H1 (cell line): ENCODE data around the gene PARP4. TPM values are rescaled to one million over a fixed set of nuclear protein-coding genes. Genes with fewer than 3 reads are reported as not detected.

Experiments
- CTCF ChIA-PET: fragments of 300-600 bp; sonication (Branson Sonifier 250); formaldehyde crosslinking; loops from one replicate; lab custom pipeline; 2021; ENCODE audit not compliant: partially characterized antibody; lab: Charles Lee
- POLR2A ChIA-PET: fragments of 300-600 bp; sonication (Branson Sonifier 250); formaldehyde crosslinking; loops from one replicate; lab custom pipeline; 2021; ENCODE audit warnings: inconsistent platforms; ENCODE audit not compliant: partially characterized antibody; lab: Charles Lee
- DNase-seq, 2 experiments: peaks; one replicate each; pipeline versions ENCODE4 v3.0.0 to v3.0.0-alpha.2; 2010 to 2022; ENCODE audit warnings: low spot score in 2 of 2, low read depth in 1 of 2, mixed read lengths in 1 of 2
- FAIRE-seq: peaks from 2 replicates; lab custom pipeline; 2011; peaks lifted over from hg19 to GRCh38; lab: Jason Lieb, UNC
- H2AFZ ChIP-seq: 2 replicates; pipeline ENCODE4 v1.8.1; 2012; ENCODE audit warnings: low read length, inconsistent platforms
- H2AK5ac ChIP-seq: 2 replicates; pipeline ENCODE4 v1.6.1; 2013; ENCODE audit warnings: low read depth, low read length
- H2BK120ac ChIP-seq: replicated peaks from 2 replicates; pipeline ENCODE3; 2013; ENCODE audit warnings: low read depth, low read length, inconsistent platforms
- H2BK12ac ChIP-seq: 2 replicates; pipeline ENCODE4 v1.6.1; 2013; ENCODE audit warnings: low read depth, low read length
- H2BK15ac ChIP-seq: 2 replicates; pipeline ENCODE4 v1.6.1; 2013; ENCODE audit warnings: low read length
- H2BK20ac ChIP-seq: 2 replicates; pipeline ENCODE4 v1.6.1; 2013; ENCODE audit warnings: low read length
- H2BK5ac ChIP-seq: 2 replicates; pipeline ENCODE4 v1.6.1; 2013; ENCODE audit warnings: low read depth, low read length
- H3K14ac ChIP-seq: 2 replicates; pipeline ENCODE4 v1.6.1; 2013; ENCODE audit warnings: inconsistent platforms; ENCODE audit not compliant: insufficient read length
- H3K18ac ChIP-seq: 2 replicates; pipeline ENCODE4 v1.6.1; 2013; ENCODE audit warnings: low read length; ENCODE audit errors: extremely low read depth
- H3K23ac ChIP-seq: 2 replicates; pipeline ENCODE4 v1.6.1; 2013; ENCODE audit warnings: inconsistent platforms; ENCODE audit not compliant: insufficient read length
- H3K23me2 ChIP-seq: 2 replicates; pipeline ENCODE4 v1.6.1; 2013; ENCODE audit warnings: low read depth, low read length
- H3K27ac ChIP-seq: 2 replicates; pipeline ENCODE4 v1.6.1; 2011; ENCODE audit warnings: low read depth, low read length, inconsistent platforms
- H3K27me3 ChIP-seq, 4 experiments: replicated peaks in 1 of 4; 1 replicate in 1 of 4; 2 replicates in 3 of 4; pipeline versions ENCODE4 v1.6.1 to v1.8.1; 2011 to 2013; ENCODE audit warnings: low read length in 3 of 4, mild to moderate bottlenecking in 3 of 4, inconsistent platforms in 2 of 4, mixed read lengths in 2 of 4, moderate library complexity in 1 of 4; ENCODE audit not compliant: control insufficient read depth in 3 of 4, insufficient read depth in 3 of 4; ENCODE audit errors: extremely low read depth in 1 of 4
- H3K36me3 ChIP-seq, 4 experiments: 2 replicates each; pipeline versions ENCODE4 v1.6.1 to v1.8.1; 2011 to 2013; ENCODE audit warnings: mild to moderate bottlenecking in 4 of 4, low read length in 3 of 4, moderate library complexity in 2 of 4, control low read depth in 1 of 4, inconsistent platforms in 1 of 4; ENCODE audit not compliant: insufficient read depth in 4 of 4, control insufficient read depth in 2 of 4
- H3K4ac ChIP-seq: replicated peaks from 2 replicates; pipeline ENCODE3; 2013; ENCODE audit warnings: low read length, low read depth, mixed read lengths, inconsistent platforms; ENCODE audit not compliant: insufficient read length
- H3K4me1 ChIP-seq, 4 experiments: replicated peaks in 1 of 4; 1 replicate in 1 of 4; 2 replicates in 3 of 4; pipeline versions ENCODE4 v1.6.1 to v1.8.1; 2011 to 2013; ENCODE audit warnings: low read length in 3 of 4, inconsistent platforms in 2 of 4, mixed read lengths in 1 of 4; ENCODE audit not compliant: insufficient read depth in 4 of 4, control insufficient read depth in 3 of 4
- H3K4me2 ChIP-seq, 2 experiments: 2 replicates each; pipeline versions ENCODE4 v1.6.1 to v1.8.1; 2011 to 2013; ENCODE audit warnings: low read depth in 2 of 2, low read length in 2 of 2, control low read depth in 1 of 2, inconsistent platforms in 1 of 2, mild to moderate bottlenecking in 1 of 2; ENCODE audit not compliant: insufficient read depth in 1 of 2
- H3K4me3 ChIP-seq, 4 experiments: fragments of 200-600, 300-600 bp in 1 of 4; sonication (generic), shearing (Covaris generic), sonication (Bioruptor Twin) in 1 of 4; 2 replicates each; pipeline versions ENCODE4 v1.5.1 to v1.8.1; 2011 to 2016; ENCODE audit warnings: low read length in 4 of 4, low read depth in 3 of 4, control low read depth in 2 of 4, inconsistent platforms in 2 of 4, mild to moderate bottlenecking in 2 of 4, mixed read lengths in 1 of 4, moderate library complexity in 1 of 4; ENCODE audit not compliant: insufficient read depth in 2 of 4; ENCODE audit errors: extremely low read depth in 1 of 4
- H3K56ac ChIP-seq: replicated peaks from 2 replicates; pipeline ENCODE3; 2013; ENCODE audit warnings: low read depth, mild to moderate bottlenecking, mixed read lengths, low read length, inconsistent platforms; ENCODE audit not compliant: insufficient read length
- H3K79me1 ChIP-seq: 2 replicates; pipeline ENCODE4 v1.6.1; 2013; ENCODE audit warnings: low read depth, low read length, control low read depth
- H3K79me2 ChIP-seq, 2 experiments: 2 replicates each; pipeline versions ENCODE4 v1.6.1 to v1.8.1; 2012 to 2013; ENCODE audit warnings: low read length in 2 of 2, mild to moderate bottlenecking in 2 of 2, inconsistent platforms in 1 of 2; ENCODE audit not compliant: insufficient read depth in 2 of 2, control insufficient read depth in 1 of 2
- H3K9ac ChIP-seq, 4 experiments: replicated peaks in 1 of 4; 1 replicate in 1 of 4; 2 replicates in 3 of 4; pipeline versions ENCODE4 v1.6.1 to v1.8.1; 2011 to 2013; ENCODE audit warnings: low read depth in 3 of 4, low read length in 3 of 4, control low read depth in 2 of 4, mild to moderate bottlenecking in 2 of 4, moderate library complexity in 2 of 4, inconsistent platforms in 1 of 4; ENCODE audit errors: extremely low read depth in 1 of 4
- H3K9me3 ChIP-seq, 2 experiments: 2 replicates each; pipeline versions ENCODE4 v1.6.1 to v1.8.1; 2012 to 2013; ENCODE audit warnings: mild to moderate bottlenecking in 2 of 2, moderate library complexity in 2 of 2, control low read depth in 1 of 2, inconsistent platforms in 1 of 2, low read depth in 1 of 2, low read length in 1 of 2, mixed read lengths in 1 of 2; ENCODE audit not compliant: insufficient read depth in 2 of 2
- H4K20me1 ChIP-seq, 2 experiments: replicated peaks in 1 of 2; 2 replicates each; pipeline versions ENCODE3 to v1.8.1; 2011 to 2013; ENCODE audit warnings: inconsistent platforms in 2 of 2, low read length in 2 of 2, mild to moderate bottlenecking in 1 of 2; ENCODE audit not compliant: insufficient read depth in 2 of 2, control insufficient read depth in 1 of 2
- H4K5ac ChIP-seq: 2 replicates; pipeline ENCODE4 v1.6.1; 2013; ENCODE audit warnings: low read length, low read depth, mixed read lengths, inconsistent platforms; ENCODE audit not compliant: insufficient read length
- H4K8ac ChIP-seq: 2 replicates; pipeline ENCODE4 v1.8.0; 2013; ENCODE audit warnings: mild to moderate bottlenecking, moderate library complexity, low read length, inconsistent platforms; ENCODE audit not compliant: insufficient read depth; ENCODE audit errors: extremely low read depth
- H4K91ac ChIP-seq: replicated peaks from 2 replicates; pipeline ENCODE3; 2013; ENCODE audit warnings: low read length, mixed read lengths, inconsistent platforms; ENCODE audit not compliant: insufficient read length
- CEBPB ChIP-seq: IDR thresholded peaks from 2 replicates; pipeline ENCODE4 v1.6.1; 2012; ENCODE audit warnings: low read depth, low read length
- CHD2 ChIP-seq: IDR thresholded peaks from 2 replicates; pipeline ENCODE4 v1.6.1; 2012; ENCODE audit warnings: low read length, improper control_type of control experiment
- EP300 ChIP-seq, 2 experiments: IDR thresholded peaks; 1 replicate in 1 of 2; 2 replicates in 1 of 2; pipeline ENCODE4 v1.6.1; 2011 to 2012; ENCODE audit warnings: low read depth in 2 of 2, low read length in 2 of 2, mild to moderate bottlenecking in 2 of 2, borderline replicate concordance in 1 of 2, inconsistent platforms in 1 of 2, moderate library complexity in 1 of 2
- JUN ChIP-seq: IDR thresholded peaks from 2 replicates; pipeline ENCODE4 v1.6.1; 2011; ENCODE audit warnings: low read depth, mild to moderate bottlenecking, improper control_type of control experiment, low read length
- KDM5A ChIP-seq: fragments of 200-600 bp; IDR thresholded peaks from 2 replicates; pipeline ENCODE4 v1.7.1; 2012; ENCODE audit warnings: mild to moderate bottlenecking, low read length, inconsistent platforms, mixed read lengths
- MAFK ChIP-seq: IDR thresholded peaks from 2 replicates; pipeline ENCODE4 v1.6.1; 2012; ENCODE audit warnings: low read depth, mild to moderate bottlenecking, improper control_type of control experiment, low read length
- NRF1 ChIP-seq: IDR thresholded peaks from 2 replicates; pipeline ENCODE4 v1.6.1; 2011; ENCODE audit warnings: mild to moderate bottlenecking, low read depth, low read length, improper control_type of control experiment
- TEAD4 ChIP-seq: IDR thresholded peaks from 2 replicates; pipeline ENCODE4 v1.6.1; 2012; ENCODE audit warnings: low read depth, low read length, inconsistent platforms, mixed read lengths
- WGBS, 2 experiments: shearing (Covaris generic) in 1 of 2; methylation state at CpG; one replicate each; pipeline versions ENCODE4 v1.1.6 to v1.1.7; 2013 to 2015; ENCODE audit warnings: low lambda C conversion rate in 2 of 2, mixed read lengths in 2 of 2, inconsistent platforms in 1 of 2, low coverage in 1 of 2, missing lambda C conversion rate in 1 of 2; ENCODE audit not compliant: insufficient replicate concordance in 2 of 2, insufficient coverage in 1 of 2, insufficient read length in 1 of 2; ENCODE audit errors: extremely low coverage in 1 of 2, missing lambda C conversion rate in 1 of 2; 5-methylcytosine and 5-hydroxymethylcytosine counted together
- polyA plus RNA-seq, 7 experiments: library from polyadenylated mRNA; depleted of rRNA in 3 of 7; stranded (reverse) in 5 of 7; unstranded in 2 of 7; fragments of >200 nt in 5 of 7; fragments of 200-250 nt in 2 of 7; gene quantifications; 1 replicate in 5 of 7; 2 replicates in 1 of 7; 4 replicates in 1 of 7; pipeline versions ENCODE4 v1.2.1 to v1.2.3, GENCODE V29; 2011 to 2013; ENCODE audit warnings: missing spikeins in 2 of 7, mixed read lengths in 2 of 7
- total RNA-seq: library from RNA; stranded (reverse); fragmentation: NEBNext Ultra II Directional; extraction: Animal tissue kit (Norgen Biotek cat#: 25700); gene quantifications from 2 replicates; pipeline ENCODE4 v1.2.1, GENCODE V29; 2021
- TF ChIP-seq, protein P1 (sequence below), 3 experiments: IDR thresholded peaks; 1 replicate in 2 of 3; 2 replicates in 1 of 3; pipeline versions ENCODE4 v1.5.1 to v1.6.1; 2011; ENCODE audit warnings: low read length in 3 of 3, mild to moderate bottlenecking in 3 of 3, inconsistent platforms in 2 of 3, low read depth in 1 of 3, moderate library complexity in 1 of 3; ENCODE audit not compliant: insufficient read depth in 1 of 3; ENCODE audit errors: control extremely low read depth in 1 of 3

The PARP4 gene
- total and polyA plus RNA-seq, 2 of the 8 experiments (the other 6 are each of a cell fraction or from before 2014, with no cell fraction given), result 22.2 to 40.3 TPM

DNA sequence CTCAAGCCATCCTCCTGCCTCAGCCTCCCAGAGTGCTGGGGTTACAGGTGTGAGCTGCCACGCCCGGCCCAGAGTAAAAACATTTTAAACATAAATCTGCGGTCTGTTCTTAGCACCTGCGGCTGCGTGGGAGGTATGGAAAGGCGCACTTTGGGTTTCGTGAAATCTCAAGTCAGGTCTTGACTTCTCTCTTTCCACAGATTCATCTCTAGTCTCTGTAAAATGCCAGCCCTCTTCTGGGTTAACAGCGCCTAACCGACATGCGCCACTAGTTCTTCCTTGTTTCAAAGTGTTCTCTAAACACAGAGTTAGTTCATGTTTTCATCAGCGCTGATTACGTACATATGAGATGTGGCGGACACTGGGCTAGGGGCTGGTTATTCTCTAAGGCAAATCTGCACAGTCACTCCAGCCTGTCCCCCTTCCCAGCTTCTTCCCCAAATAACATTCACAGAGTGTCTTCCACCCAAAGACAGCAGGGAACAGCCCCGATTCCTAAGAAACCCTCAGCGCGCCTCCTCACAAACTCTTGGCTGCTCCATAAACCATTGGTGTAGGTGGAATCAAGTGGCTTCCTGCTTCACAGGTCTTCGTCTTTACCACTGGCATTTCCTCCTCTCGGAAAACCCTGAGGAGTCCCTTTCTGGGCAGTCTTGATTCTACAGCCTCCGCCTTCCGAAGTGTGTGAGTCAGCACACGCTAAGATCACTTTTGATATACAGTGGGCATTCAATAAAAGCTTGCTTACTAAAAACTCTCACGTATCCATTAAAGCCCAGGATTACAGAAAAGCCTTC is 1.4 kb downstream of the PARP4 start:
- Histone ChIP-seq H3K4me2 (peak overlapping the region; percentile 77 to 91), H2AFZ (no peak overlapping the region), H3K9ac (peak overlapping the region in 3 of 4 experiments; percentile 34 to 93 (median 76); a peak in 1 of 7 replicates), H4K5ac (no peak overlapping the region), H3K4me3 (peak overlapping the region; percentile 76 to 93 (median 84); a peak in 7 of 8 replicates), H3K79me2 (peaks cover 0 to 34% of the 10 kb centered on the region in 2 experiments; a peak in 2 of 4 replicates), H2BK5ac (no peak overlapping the region; the same call in 1 of the 2 replicates), H3K27me3 (no peaks in the 10 kb centered on the region), H3K4me1 (peaks cover 0 to 7% (median under 1%) of the 10 kb centered on the region in 4 experiments; a peak in 2 of 7 replicates), H3K4ac (no peak overlapping the region), H3K36me3 (no peaks in the 10 kb centered on the region), H3K27ac (no peak overlapping the region), H3K56ac (no peak overlapping the region), H2BK20ac (no peak overlapping the region), H2AK5ac (no peak overlapping the region; the same call in 1 of the 2 replicates), H2BK12ac (peak overlapping the region; percentile 68; the same call in 1 of the 2 replicates), H4K91ac (no peak overlapping the region), H3K18ac (no peak overlapping the region), H3K9me3 (no peaks in the 10 kb centered on the region; a peak in 1 of 4 replicates), H2BK120ac (no peak overlapping the region), H3K23ac (no peak overlapping the region), H3K23me2 (peaks cover 4% of the 10 kb centered on the region), H2BK15ac (no peak overlapping the region), H4K8ac (no peak overlapping the region), H3K14ac (no peak overlapping the region), H4K20me1 (no peaks in the 10 kb centered on the region), H3K79me1 (0 out of 2 replicates have a peak, but pooled peaks cover 6% of the 10 kb centered on the region)
- no peak for FAIRE-seq
- WGBS, 2 experiments, result 77% methylated on average over 22 of the region's 22 CpGs; no CpG with 5 or more reads in 1 of the 2 experiments
- ChIA-PET POLR2A (interaction anchor here (1.0 to 1.8 kb wide), 3 partner anchors 8 to 16 kb away, joined by 3 to 4 read pairs (median 3); no protein-coding TSS in a partner anchor), CTCF (interaction anchor here (1.1 to 1.6 kb wide), 2 partner anchors 17 to 103 kb away, joined by 3 to 4 read pairs; no protein-coding TSS in a partner anchor)
- no peak for DNase-seq
- TF ChIP-seq KDM5A (no peak), CHD2 (no peak), CEBPB (no peak), EP300 (IDR thresholded peaks at IDR 0.05; ENCODE audit: borderline replicate concordance in 1 of 2, low read depth in 2 of 2, low read length in 2 of 2) (no peak), MAFK (no peak), NRF1 (no peak), JUN (no peak), TEAD4 (no peak)
- TF ChIP-seq, protein P1, sequence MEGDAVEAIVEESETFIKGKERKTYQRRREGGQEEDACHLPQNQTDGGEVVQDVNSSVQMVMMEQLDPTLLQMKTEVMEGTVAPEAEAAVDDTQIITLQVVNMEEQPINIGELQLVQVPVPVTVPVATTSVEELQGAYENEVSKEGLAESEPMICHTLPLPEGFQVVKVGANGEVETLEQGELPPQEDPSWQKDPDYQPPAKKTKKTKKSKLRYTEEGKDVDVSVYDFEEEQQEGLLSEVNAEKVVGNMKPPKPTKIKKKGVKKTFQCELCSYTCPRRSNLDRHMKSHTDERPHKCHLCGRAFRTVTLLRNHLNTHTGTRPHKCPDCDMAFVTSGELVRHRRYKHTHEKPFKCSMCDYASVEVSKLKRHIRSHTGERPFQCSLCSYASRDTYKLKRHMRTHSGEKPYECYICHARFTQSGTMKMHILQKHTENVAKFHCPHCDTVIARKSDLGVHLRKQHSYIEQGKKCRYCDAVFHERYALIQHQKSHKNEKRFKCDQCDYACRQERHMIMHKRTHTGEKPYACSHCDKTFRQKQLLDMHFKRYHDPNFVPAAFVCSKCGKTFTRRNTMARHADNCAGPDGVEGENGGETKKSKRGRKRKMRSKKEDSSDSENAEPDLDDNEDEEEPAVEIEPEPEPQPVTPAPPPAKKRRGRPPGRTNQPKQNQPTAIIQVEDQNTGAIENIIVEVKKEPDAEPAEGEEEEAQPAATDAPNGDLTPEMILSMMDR (IDR thresholded peaks at IDR 0.05; ENCODE audit: control extremely low read depth in 1 of 3, insufficient read depth in 1 of 3, low read depth in 1 of 3, low read length in 3 of 3), result no peak
